HEK293 (cell line): Measurements from ENCODE around the gene SF1.

Experiments used
- CTCF ChIA-PET: fragments of 350-600 bp; formaldehyde crosslinking; extraction: SDS; loops from one replicate; lab custom pipeline; 2021; ENCODE audit warnings: antibody characterized with exemption; lab: Yijun Ruan, JAX
- POLR2A ChIA-PET: fragments of 300-600 bp; formaldehyde crosslinking; extraction: SDS; loops from one replicate; lab custom pipeline; 2020; ENCODE audit warnings: antibody characterized with exemption, inconsistent platforms; lab: Yijun Ruan, JAX
- H3K27ac ChIP-seq: fragments of 200-500 bp; sonication (Bioruptor generic); 2 replicates; pipeline ENCODE4 v1.5.1; 2014; ENCODE audit warnings: low read depth, low read length, control low read depth, inconsistent platforms; ENCODE audit errors: extremely low read depth
- H3K36me3 ChIP-seq, 2 experiments: fragments of 200-500 bp in 1 of 2; sonication (Bioruptor generic) in 1 of 2; 1 replicate in 1 of 2; 2 replicates in 1 of 2; pipeline ENCODE4 v1.5.1; 2014 to 2017; ENCODE audit warnings: inconsistent platforms in 2 of 2, low read length in 2 of 2; ENCODE audit not compliant: control insufficient read depth in 2 of 2, insufficient read depth in 1 of 2
- H3K4me1 ChIP-seq: fragments of 200-500 bp; sonication (Bioruptor generic); 2 replicates; pipeline ENCODE4 v1.5.1; 2014; ENCODE audit warnings: mild to moderate bottlenecking, low read length, inconsistent platforms; ENCODE audit not compliant: control insufficient read depth, insufficient read depth
- H3K4me3 ChIP-seq: 2 replicates; pipeline ENCODE4 v1.5.1; 2011; ENCODE audit warnings: low read depth, mild to moderate bottlenecking, control low read depth, low read length, moderate library complexity
- H3K9me3 ChIP-seq: fragments of 200-500 bp; sonication (Bioruptor generic); 2 replicates; pipeline ENCODE4 v1.5.1; 2014; ENCODE audit warnings: low read depth, low read length, inconsistent platforms; ENCODE audit not compliant: control insufficient read depth, insufficient read depth
- GLIS1 ChIP-seq: fragments of 450-650 bp; formaldehyde crosslinking; IDR thresholded peaks from 2 replicates; pipeline ENCODE4 v1.5.1; 2016; ENCODE audit warnings: missing biosample characterization, missing genetic modification characterization
- GLIS2 ChIP-seq: fragments of 450-650 bp; formaldehyde crosslinking; IDR thresholded peaks from 2 replicates; pipeline ENCODE4 v1.5.1; 2016; ENCODE audit warnings: missing biosample characterization, missing genetic modification characterization
- KLF1 ChIP-seq: fragments of 450-650 bp; formaldehyde crosslinking; IDR thresholded peaks from 2 replicates; pipeline ENCODE4 v1.5.1; 2016; ENCODE audit warnings: missing biosample characterization, missing genetic modification characterization
- KLF8 ChIP-seq: fragments of 450-650 bp; formaldehyde crosslinking; IDR thresholded peaks from 2 replicates; pipeline ENCODE4 v1.5.1; 2016; ENCODE audit warnings: missing biosample characterization, missing genetic modification characterization
- SETDB1 ChIP-seq: IDR thresholded peaks from one replicate; pipeline ENCODE4 v1.6.1; 2017; ENCODE audit warnings: mild to moderate bottlenecking, low read length, moderate library complexity, mixed read lengths; ENCODE audit not compliant: insufficient read length
- SP2 ChIP-seq: fragments of 450-650 bp; formaldehyde crosslinking; IDR thresholded peaks from 2 replicates; pipeline ENCODE4 v1.5.1; 2016; ENCODE audit warnings: missing biosample characterization, missing genetic modification characterization
- ZBTB20 ChIP-seq: fragments of 450-650 bp; formaldehyde crosslinking; IDR thresholded peaks from 2 replicates; pipeline ENCODE4 v1.5.1; 2016; ENCODE audit warnings: missing biosample characterization, missing genetic modification characterization
- ZBTB8A ChIP-seq: fragments of 450-650 bp; formaldehyde crosslinking; IDR thresholded peaks from 2 replicates; pipeline ENCODE4 v1.5.1; 2016; ENCODE audit warnings: missing biosample characterization, missing genetic modification characterization
- ZFHX2 ChIP-seq: fragments of 450-650 bp; formaldehyde crosslinking; conservative IDR thresholded peaks from 2 replicates; pipeline ENCODE4 v1.5.1; 2016; ENCODE audit warnings: missing biosample characterization, missing genetic modification characterization
- ZFP69B ChIP-seq: fragments of 450-650 bp; formaldehyde crosslinking; IDR thresholded peaks from 2 replicates; pipeline ENCODE4 v1.5.1; 2016; ENCODE audit warnings: missing biosample characterization, missing genetic modification characterization
- ZIC2 ChIP-seq: fragments of 450-650 bp; formaldehyde crosslinking; IDR thresholded peaks from 2 replicates; pipeline ENCODE4 v1.5.1; 2016; ENCODE audit warnings: missing biosample characterization, missing genetic modification characterization
- ZNF112 ChIP-seq: fragments of 450-650 bp; formaldehyde crosslinking; IDR thresholded peaks from 2 replicates; pipeline ENCODE4 v1.5.0; 2017; ENCODE audit warnings: missing biosample characterization, missing genetic modification characterization
- ZNF121 ChIP-seq: fragments of 450-650 bp; formaldehyde crosslinking; IDR thresholded peaks from 2 replicates; pipeline ENCODE4 v1.5.1; 2016; ENCODE audit warnings: missing biosample characterization, missing genetic modification characterization
- ZNF223 ChIP-seq: fragments of 450-650 bp; formaldehyde crosslinking; IDR thresholded peaks from 2 replicates; pipeline ENCODE4 v1.5.1; 2016; ENCODE audit warnings: missing biosample characterization, missing genetic modification characterization
- ZNF335 ChIP-seq: fragments of 450-650 bp; formaldehyde crosslinking; conservative IDR thresholded peaks from 2 replicates; pipeline ENCODE4 v1.5.1; 2016; ENCODE audit warnings: missing biosample characterization, missing genetic modification characterization
- ZNF544 ChIP-seq: fragments of 450-650 bp; formaldehyde crosslinking; IDR thresholded peaks from 2 replicates; pipeline ENCODE4 v1.5.0; 2017; ENCODE audit warnings: missing biosample characterization, missing genetic modification characterization
- ZNF701 ChIP-seq: fragments of 450-650 bp; formaldehyde crosslinking; IDR thresholded peaks from 2 replicates; pipeline ENCODE4 v1.5.1; 2016; ENCODE audit warnings: missing biosample characterization, missing genetic modification characterization
- ZNF791 ChIP-seq: fragments of 450-650 bp; formaldehyde crosslinking; IDR thresholded peaks from 2 replicates; pipeline ENCODE4 v1.5.1; 2016; ENCODE audit warnings: missing biosample characterization, missing genetic modification characterization
- TF ChIP-seq, protein P1 (sequence below): fragments of 450-650 bp; formaldehyde crosslinking; IDR thresholded peaks from 2 replicates; pipeline ENCODE4 v1.5.1; 2016; ENCODE audit warnings: missing biosample characterization, missing genetic modification characterization
- TF ChIP-seq, protein P2 (sequence below): fragments of 450-650 bp; formaldehyde crosslinking; IDR thresholded peaks from 2 replicates; pipeline ENCODE4 v1.5.1; 2016; ENCODE audit warnings: missing biosample characterization, missing genetic modification characterization

SF1 gene

DNA sequence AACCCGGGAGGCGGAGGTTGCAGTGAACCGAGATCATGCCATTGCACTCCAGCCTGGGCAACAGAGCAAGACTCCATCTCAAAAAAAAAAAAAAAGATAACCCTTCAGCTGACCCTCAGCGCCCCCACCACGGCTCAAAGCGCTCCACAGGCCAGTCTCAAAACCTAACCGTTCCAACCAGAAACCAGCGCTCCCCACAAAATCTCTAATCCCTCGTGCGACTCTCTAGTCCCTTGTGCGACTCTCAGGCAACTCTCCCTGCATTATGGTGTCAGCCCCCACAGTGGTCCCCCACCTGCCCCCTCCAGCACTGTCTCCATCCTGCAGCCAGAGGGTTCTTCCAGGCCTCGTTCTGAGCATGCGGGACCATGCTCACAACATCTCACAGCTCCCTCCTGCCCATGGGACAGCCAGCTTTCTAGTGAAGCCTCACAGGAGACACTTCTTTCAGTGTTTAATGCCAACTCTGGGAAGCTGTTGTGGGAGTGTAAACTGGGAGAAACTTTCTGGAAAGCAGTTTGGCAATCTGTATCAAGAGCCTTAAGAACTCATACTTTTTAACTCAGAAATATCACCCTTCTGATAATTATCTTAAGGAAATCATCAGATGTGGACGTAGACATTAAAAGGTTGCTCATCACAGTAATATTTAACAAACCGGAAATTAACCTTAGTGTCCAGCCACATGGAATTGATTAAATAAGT lies 30.2 kb downstream of the SF1 start:
- TF ChIP-seq ZNF121 (tag by site-specific recombination): 0 out of 2 replicates have a peak, but pooled peaks have one; percentile 46
- TF ChIP-seq ZNF701 (tag by site-specific recombination): no peak
- H3K9me3 ChIP-seq: no peaks in the 10 kb centered on the region
- H3K4me1 ChIP-seq: no peaks in the 10 kb centered on the region
- no peak overlapping the region for H3K27ac ChIP-seq
- CTCF ChIA-PET: interaction anchor here (1.1 kb wide), 1 partner anchor 20 kb away, joined by 3 read pairs; no protein-coding TSS in a partner anchor
- POLR2A ChIA-PET: no interaction called here
- H3K4me3 ChIP-seq: no peak overlapping the region
- peaks cover 0 to 3% of the 10 kb centered on the region in 2 experiments; a peak in 1 of 3 replicates for H3K36me3 ChIP-seq

DNA sequence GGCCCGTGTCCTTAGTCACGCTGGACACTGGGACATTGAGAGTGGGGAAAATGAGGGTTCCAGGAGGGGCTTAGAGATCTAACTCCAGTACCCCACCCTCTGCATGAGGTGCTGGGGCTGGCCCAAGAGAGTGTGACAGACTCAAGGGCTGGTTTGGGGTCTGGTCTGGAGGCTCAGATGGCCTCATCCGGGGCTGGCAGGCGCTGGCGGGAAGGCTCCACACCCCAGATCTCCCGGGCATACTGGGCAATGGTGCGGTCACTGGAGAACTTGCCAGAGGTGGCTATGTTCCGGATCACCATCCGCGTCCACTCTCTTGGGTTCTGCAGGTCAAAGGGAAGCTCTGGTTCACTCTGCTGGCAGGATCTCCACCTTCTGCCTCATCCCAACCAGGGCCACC lies 31.9 kb downstream of the SF1 start:
- no peak for TF ChIP-seq ZNF223 (tag by site-specific recombination)
- TF ChIP-seq, all 188 proteins: peak for 0
- Histone ChIP-seq H3K9me3 (no peaks in the 10 kb centered on the region), H3K4me3 (no peak overlapping the region), H3K36me3 (no peaks in the 10 kb centered on the region), H3K4me1 (no peaks in the 10 kb centered on the region), H3K27ac (no peak overlapping the region)
- CTCF ChIA-PET: interaction anchor here (0.7 to 1.3 kb wide), 3 partner anchors 13 to 58 kb away, joined by 3 to 4 read pairs (median 3); no protein-coding TSS in a partner anchor
- POLR2A ChIA-PET: interaction anchor here (1.0 to 2.0 kb wide), 3 partner anchors 13 to 32 kb away, joined by 3 to 5 read pairs (median 4); partner anchors contain the start of genes PYGM and SF1

DNA sequence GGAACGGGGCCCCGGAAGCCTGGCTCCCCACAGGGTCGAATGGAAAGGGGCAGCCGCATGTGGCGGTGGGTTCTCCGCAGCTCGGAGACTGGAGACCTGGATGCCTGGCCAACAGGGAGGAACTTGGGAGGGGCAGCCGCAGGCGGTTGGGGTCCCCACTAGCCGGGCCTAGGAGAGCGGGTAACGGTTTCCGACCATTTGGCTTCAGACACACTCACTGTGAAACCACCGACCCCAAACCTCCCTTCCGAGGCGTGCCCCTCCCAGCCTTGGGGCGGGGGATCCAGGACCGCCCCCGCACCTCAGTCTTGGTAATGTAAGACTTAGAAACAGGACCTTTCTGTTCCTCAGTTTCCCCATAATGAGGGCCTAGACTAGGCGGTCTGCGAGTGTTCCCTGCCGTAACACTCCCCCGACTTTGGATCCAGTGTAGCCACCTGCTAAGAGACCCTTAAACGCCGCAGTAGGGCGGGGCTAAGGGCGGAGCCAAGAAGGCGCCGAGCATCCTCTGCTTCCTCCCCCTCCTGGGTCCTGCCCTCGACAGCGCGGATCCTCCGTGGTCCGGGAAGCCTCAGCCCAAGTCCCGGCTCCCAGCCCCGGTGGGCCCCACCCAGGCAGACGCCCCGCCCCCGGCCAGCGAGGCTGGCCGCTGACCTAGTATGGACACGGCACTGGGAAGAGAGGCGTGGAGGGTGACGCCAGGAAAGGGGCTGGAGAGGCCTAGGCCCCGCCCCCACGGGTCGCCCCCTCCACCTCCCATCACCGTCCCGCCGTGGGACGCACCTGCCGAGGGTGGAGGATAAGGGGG lies 32.6 kb downstream of the SF1 start:
- POLR2A ChIA-PET: interaction anchor here (2.0 to 2.1 kb wide), 2 partner anchors 14 to 33 kb away, joined by 5 to 8 read pairs; partner anchors contain the start of genes PYGM and SF1
- TF ChIP-seq SP2 (tag by site-specific recombination): 0 out of 2 replicates have a peak, but pooled peaks have one; percentile 14
- TF ChIP-seq KLF8 (tag by site-specific recombination): peak; percentile 60; the same call in 1 of the 2 replicates
- no peak for TF ChIP-seq ZNF335 (tag by site-specific recombination)
- TF ChIP-seq ZBTB20 (tag by site-specific recombination): 0 out of 2 replicates have a peak, but pooled peaks have one; percentile 6
- TF ChIP-seq ZFP69B: 0 out of 2 replicates have a peak, but pooled peaks have one; percentile 38
- TF ChIP-seq KLF1 (tag by site-specific recombination): 0 out of 2 replicates have a peak, but pooled peaks have one; percentile 10
- TF ChIP-seq, protein P1, sequence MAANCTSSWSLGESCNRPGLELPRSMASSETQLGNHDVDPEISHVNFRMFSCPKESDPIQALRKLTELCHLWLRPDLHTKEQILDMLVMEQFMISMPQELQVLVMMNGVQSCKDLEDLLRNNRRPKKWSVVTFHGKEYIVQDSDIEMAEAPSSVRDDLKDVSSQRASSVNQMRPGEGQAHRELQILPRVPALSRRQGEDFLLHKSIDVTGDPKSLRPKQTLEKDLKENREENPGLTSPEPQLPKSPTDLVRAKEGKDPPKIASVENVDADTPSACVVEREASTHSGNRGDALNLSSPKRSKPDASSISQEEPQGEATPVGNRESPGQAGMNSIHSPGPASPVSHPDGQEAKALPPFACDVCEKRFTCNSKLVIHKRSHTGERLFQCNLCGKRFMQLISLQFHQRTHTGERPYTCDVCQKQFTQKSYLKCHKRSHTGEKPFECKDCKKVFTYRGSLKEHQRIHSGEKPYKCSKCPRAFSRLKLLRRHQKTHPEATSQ (tag by site-specific recombination): no peak
- TF ChIP-seq, all 188 proteins: peak for 5
- H3K27ac ChIP-seq: no peak overlapping the region
- H3K36me3 ChIP-seq: no peaks in the 10 kb centered on the region
- CTCF ChIA-PET: interaction anchor here (2.6 to 3.9 kb wide), 2 partner anchors 18 to 57 kb away, joined by 16 to 22 read pairs; no protein-coding TSS in a partner anchor
- H3K4me3 ChIP-seq: no peak overlapping the region
- H3K9me3 ChIP-seq: no peaks in the 10 kb centered on the region
- no peaks in the 10 kb centered on the region for H3K4me1 ChIP-seq

DNA sequence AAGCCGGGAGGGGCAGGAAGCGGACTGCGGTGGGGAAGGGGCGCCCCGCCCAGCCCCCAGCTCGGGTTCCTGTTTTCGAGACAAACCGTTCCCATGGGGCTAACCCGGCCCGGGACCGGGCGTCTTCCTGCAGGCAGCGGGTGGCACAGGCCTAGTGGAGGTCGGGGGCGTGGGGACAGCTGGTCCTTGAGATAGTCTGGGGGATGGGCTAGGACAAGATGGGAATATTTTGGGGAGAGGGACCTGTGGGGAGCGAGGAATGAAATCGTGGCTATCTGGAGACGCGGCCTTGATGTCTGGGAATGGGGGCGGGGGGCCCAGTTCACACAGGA lies 33.2 kb downstream of the SF1 start:
- Histone ChIP-seq H3K9me3 (no peaks in the 10 kb centered on the region), H3K4me3 (peak overlapping the region; percentile 17; the same call in 1 of the 2 replicates), H3K27ac (no peak overlapping the region; the same call in 1 of the 2 replicates), H3K4me1 (no peaks in the 10 kb centered on the region), H3K36me3 (no peaks in the 10 kb centered on the region)
- CTCF ChIA-PET: interaction anchor here (0.5 to 3.9 kb wide), 4 partner anchors 12 to 401 kb away, joined by 3 to 22 read pairs (median 10); no protein-coding TSS in a partner anchor
- TF ChIP-seq ZNF544 (no peak), ZBTB8A (tag by site-specific recombination) (peak; percentile 34; the same call in 1 of the 2 replicates), ZIC2 (tag by site-specific recombination) (0 out of 2 replicates have a peak, but pooled peaks have one; percentile 29), GLIS2 (tag by site-specific recombination) (0 out of 2 replicates have a peak, but pooled peaks have one; percentile 31), ZBTB20 (tag by site-specific recombination) (peak; percentile 46; the same call in 1 of the 2 replicates), ZFHX2 (peak; percentile 34), ZNF791 (tag by site-specific recombination) (no peak), KLF1 (tag by site-specific recombination) (peak; percentile 92), SETDB1 (no peak), GLIS1 (tag by site-specific recombination) (peak; percentile 26; the same call in 1 of the 2 replicates), ZNF335 (tag by site-specific recombination) (peak; percentile 34), ZNF112 (tag by site-specific recombination) (no peak)
- TF ChIP-seq, protein P2, sequence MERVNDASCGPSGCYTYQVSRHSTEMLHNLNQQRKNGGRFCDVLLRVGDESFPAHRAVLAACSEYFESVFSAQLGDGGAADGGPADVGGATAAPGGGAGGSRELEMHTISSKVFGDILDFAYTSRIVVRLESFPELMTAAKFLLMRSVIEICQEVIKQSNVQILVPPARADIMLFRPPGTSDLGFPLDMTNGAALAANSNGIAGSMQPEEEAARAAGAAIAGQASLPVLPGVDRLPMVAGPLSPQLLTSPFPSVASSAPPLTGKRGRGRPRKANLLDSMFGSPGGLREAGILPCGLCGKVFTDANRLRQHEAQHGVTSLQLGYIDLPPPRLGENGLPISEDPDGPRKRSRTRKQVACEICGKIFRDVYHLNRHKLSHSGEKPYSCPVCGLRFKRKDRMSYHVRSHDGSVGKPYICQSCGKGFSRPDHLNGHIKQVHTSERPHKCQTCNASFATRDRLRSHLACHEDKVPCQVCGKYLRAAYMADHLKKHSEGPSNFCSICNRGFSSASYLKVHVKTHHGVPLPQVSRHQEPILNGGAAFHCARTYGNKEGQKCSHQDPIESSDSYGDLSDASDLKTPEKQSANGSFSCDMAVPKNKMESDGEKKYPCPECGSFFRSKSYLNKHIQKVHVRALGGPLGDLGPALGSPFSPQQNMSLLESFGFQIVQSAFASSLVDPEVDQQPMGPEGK (tag by site-specific recombination): peak; percentile 70
- POLR2A ChIA-PET: interaction anchor here (0.5 to 2.1 kb wide), 4 partner anchors 15 to 582 kb away, joined by 3 to 8 read pairs (median 4); partner anchors contain the start of genes PYGM and SF1
